Activated CD4-positive, alpha-beta T cell treated with anti-CD3 and anti-CD28 coated beads, Interleukin-2, amount 10 ng/mL, durations not matched to agents 7 days and 5 days (primary cell): ENCODE data around the gene ANKRD36C. TPM values are rescaled to one million over a fixed set of nuclear protein-coding genes. Genes with fewer than 3 reads are reported as not detected.
"Not testable (repeated sequence)": the region's sequence is repeated elsewhere in the genome, so short reads cannot be mapped to it uniquely, and the experiment has no call there.

ENCODE experiments used
- CTCF ChIA-PET: fragments of 350-600 bp; sonication (Branson Sonifier 250); formaldehyde crosslinking; loops from one replicate; lab custom pipeline; 2021; ENCODE audit warnings: antibody characterized with exemption; lab: Charles Lee
- POLR2A ChIA-PET: fragments of 350-600 bp; sonication (Branson Sonifier 250); formaldehyde crosslinking; loops from one replicate; lab custom pipeline; 2021; ENCODE audit warnings: antibody characterized with exemption; lab: Charles Lee
- DNase-seq: peaks from one replicate; pipeline ENCODE4 v3.0.0-alpha.2; 2020
- H3K27ac Mint-ChIP-seq: one replicate; pipeline ENCODE4 v1.8.0; 2021; ENCODE audit warnings: mild to moderate bottlenecking, moderate library complexity, mixed read lengths
- H3K27me3 Mint-ChIP-seq: one replicate; pipeline ENCODE4 v1.8.0; 2021; ENCODE audit warnings: mixed read lengths
- H3K36me3 Mint-ChIP-seq: one replicate; pipeline ENCODE4 v1.8.0; 2021; ENCODE audit warnings: low read depth, mixed read lengths
- H3K4me1 Mint-ChIP-seq: one replicate; pipeline ENCODE4 v1.8.0; 2021; ENCODE audit warnings: mixed read lengths
- H3K4me3 Mint-ChIP-seq: one replicate; pipeline ENCODE4 v1.8.0; 2021; ENCODE audit warnings: mild to moderate bottlenecking, moderate library complexity, mixed read lengths
- H3K9me3 Mint-ChIP-seq: one replicate; pipeline ENCODE4 v1.8.0; 2021; ENCODE audit warnings: mixed read lengths
- total RNA-seq, 2 experiments: library from RNA; stranded (reverse); gene quantifications; one replicate each; pipeline ENCODE4 v1.2.3, GENCODE V29; 2021

The ANKRD36C gene
- total RNA-seq, 2 experiments from 2014 or later = 76.0 to 81.1 TPM

DNA sequence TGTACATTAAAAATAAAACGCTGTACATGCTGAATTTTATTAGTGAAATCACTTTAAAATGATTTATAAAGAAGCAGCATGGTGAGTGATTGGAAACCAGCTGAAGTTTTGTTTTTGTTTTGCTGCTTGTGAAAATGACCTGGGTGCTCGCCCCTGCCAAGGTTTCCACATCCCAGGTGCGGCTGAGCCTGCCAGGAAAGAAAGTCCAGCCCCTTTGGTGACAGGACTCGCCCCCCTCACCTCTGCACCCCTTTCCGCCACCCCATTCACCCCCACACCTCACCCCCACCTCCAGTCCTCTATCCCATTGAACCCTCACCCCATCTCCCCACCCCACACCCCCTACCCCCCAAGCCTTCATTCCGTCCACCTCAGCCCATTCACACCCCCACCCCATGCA is 740 bp downstream of the ANKRD36C start:
- POLR2A ChIA-PET, H3K36me3 Mint-ChIP-seq, H3K4me1 Mint-ChIP-seq, H3K9me3 Mint-ChIP-seq, DNase-seq: not testable (repeated sequence)
- Mint-ChIP-seq H3K27me3 (peaks cover 17% of the 10 kb centered on the region), H3K27ac (peak overlapping the region; percentile 31), H3K4me3 (peak overlapping the region; percentile 66)
- CTCF ChIA-PET = interaction anchor here (2.3 kb wide), 1 partner anchor 126 kb away, joined by 9 read pairs; no protein-coding TSS in a partner anchor

- H3K9me3 Mint-ChIP-seq, POLR2A ChIA-PET, DNase-seq, CTCF ChIA-PET, H3K4me3 Mint-ChIP-seq, H3K27me3 Mint-ChIP-seq, H3K4me1 Mint-ChIP-seq, H3K27ac Mint-ChIP-seq: not testable (repeated sequence)
- peaks cover 18% of the 10 kb centered on the region for H3K36me3 Mint-ChIP-seq
Measured at GRCh38 chr2:95951662-95952061, 40.0 kb downstream of the ANKRD36C start.

- H3K9me3 Mint-ChIP-seq = peaks cover 11% of the 10 kb centered on the region
- H3K4me3 Mint-ChIP-seq, CTCF ChIA-PET, POLR2A ChIA-PET, H3K27me3 Mint-ChIP-seq, H3K4me1 Mint-ChIP-seq, DNase-seq, H3K27ac Mint-ChIP-seq: not testable (repeated sequence)
- peaks cover 11% of the 10 kb centered on the region for H3K36me3 Mint-ChIP-seq
Measured at GRCh38 chr2:95948039-95948438, 43.6 kb downstream of the ANKRD36C start.

- H3K27ac Mint-ChIP-seq, CTCF ChIA-PET, H3K4me3 Mint-ChIP-seq, H3K36me3 Mint-ChIP-seq, H3K4me1 Mint-ChIP-seq, H3K9me3 Mint-ChIP-seq, DNase-seq, H3K27me3 Mint-ChIP-seq, POLR2A ChIA-PET: not testable (repeated sequence)
Measured at GRCh38 chr2:95939947-95940346, 51.7 kb downstream of the ANKRD36C start.

GRCh38 chr2:95930740-95931139 is 60.9 kb downstream of the ANKRD36C start:
- POLR2A ChIA-PET, H3K9me3 Mint-ChIP-seq, H3K4me3 Mint-ChIP-seq, DNase-seq, H3K27ac Mint-ChIP-seq, H3K4me1 Mint-ChIP-seq, CTCF ChIA-PET, H3K27me3 Mint-ChIP-seq: not testable (repeated sequence)
- peaks cover 36% of the 10 kb centered on the region for H3K36me3 Mint-ChIP-seq

GRCh38 chr2:95917007-95917406 is 74.6 kb downstream of the ANKRD36C start:
- H3K27ac Mint-ChIP-seq, DNase-seq, H3K27me3 Mint-ChIP-seq, POLR2A ChIA-PET, H3K4me1 Mint-ChIP-seq, H3K9me3 Mint-ChIP-seq, CTCF ChIA-PET, H3K4me3 Mint-ChIP-seq: not testable (repeated sequence)
- H3K36me3 Mint-ChIP-seq = peaks cover 53% of the 10 kb centered on the region

- H3K9me3 Mint-ChIP-seq, DNase-seq, POLR2A ChIA-PET, H3K27ac Mint-ChIP-seq, CTCF ChIA-PET, H3K4me1 Mint-ChIP-seq, H3K4me3 Mint-ChIP-seq, H3K27me3 Mint-ChIP-seq: not testable (repeated sequence)
- H3K36me3 Mint-ChIP-seq = peaks cover 58% of the 10 kb centered on the region
Measured at GRCh38 chr2:95915131-95915530, 76.5 kb downstream of the ANKRD36C start.

GRCh38 chr2:95911431-95911830 is 80.2 kb downstream of the ANKRD36C start:
- H3K4me1 Mint-ChIP-seq, H3K27ac Mint-ChIP-seq, H3K27me3 Mint-ChIP-seq, H3K9me3 Mint-ChIP-seq, CTCF ChIA-PET, POLR2A ChIA-PET, H3K4me3 Mint-ChIP-seq, DNase-seq: not testable (repeated sequence)
- H3K36me3 Mint-ChIP-seq = peaks cover 40% of the 10 kb centered on the region

- H3K4me1 Mint-ChIP-seq, H3K27me3 Mint-ChIP-seq, DNase-seq, H3K9me3 Mint-ChIP-seq, H3K4me3 Mint-ChIP-seq, POLR2A ChIA-PET, H3K36me3 Mint-ChIP-seq, H3K27ac Mint-ChIP-seq, CTCF ChIA-PET: not testable (repeated sequence)
Measured at GRCh38 chr2:95894443-95894842, 97.2 kb downstream of the ANKRD36C start.

DNA sequence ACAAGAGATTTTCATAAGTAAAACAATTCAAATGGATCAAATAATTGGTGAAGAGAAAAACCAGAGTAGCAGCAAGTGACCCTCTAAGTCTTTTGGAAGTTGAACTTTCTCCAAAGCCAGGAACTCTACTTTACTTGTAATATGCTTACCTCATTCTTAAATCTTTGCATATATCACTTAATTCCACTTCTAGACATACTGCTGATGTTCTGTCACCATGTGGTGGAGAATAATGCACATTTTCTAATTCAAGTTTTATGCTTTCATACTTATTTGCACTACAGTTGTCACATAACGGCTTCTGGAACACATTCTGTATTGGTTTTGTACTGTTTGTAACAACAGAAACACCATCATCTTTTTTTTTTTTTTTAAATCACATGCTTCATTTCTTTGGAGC is 123.7 kb downstream of the ANKRD36C start:
- POLR2A ChIA-PET, CTCF ChIA-PET, H3K27me3 Mint-ChIP-seq, H3K4me1 Mint-ChIP-seq, H3K27ac Mint-ChIP-seq, H3K4me3 Mint-ChIP-seq, H3K9me3 Mint-ChIP-seq, DNase-seq: not testable (repeated sequence)
- peaks cover 24% of the 10 kb centered on the region for H3K36me3 Mint-ChIP-seq

DNA sequence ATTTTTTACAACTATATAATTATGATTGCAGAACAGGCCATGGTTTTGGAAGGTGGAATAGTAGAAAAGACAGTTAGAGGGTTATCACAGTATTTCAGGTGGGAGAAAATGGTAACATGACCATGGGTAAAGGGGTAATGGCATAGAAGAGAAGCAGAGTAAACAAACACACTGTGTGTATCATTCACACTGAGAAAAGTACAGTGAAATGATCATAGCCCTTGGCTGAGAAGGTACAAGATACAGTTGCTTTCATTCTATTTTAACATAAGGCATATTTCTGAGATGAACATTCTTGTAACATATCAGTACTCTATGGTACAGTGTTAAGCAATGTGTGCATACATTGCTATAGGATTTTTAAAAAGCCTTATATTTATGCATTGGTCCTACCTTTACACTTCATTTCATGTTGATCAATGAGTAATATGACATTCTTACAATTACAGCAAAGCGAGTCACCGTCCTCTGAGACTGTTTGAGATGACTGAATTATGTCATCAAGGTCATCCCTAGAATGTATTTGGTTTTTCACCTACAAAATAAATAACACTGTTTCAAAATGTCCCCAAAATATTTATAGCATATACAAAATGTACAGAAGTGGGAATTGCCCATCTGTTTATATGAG is 124.5 kb downstream of the ANKRD36C start:
- H3K4me3 Mint-ChIP-seq, H3K27me3 Mint-ChIP-seq, CTCF ChIA-PET, H3K4me1 Mint-ChIP-seq, H3K9me3 Mint-ChIP-seq, DNase-seq, POLR2A ChIA-PET, H3K27ac Mint-ChIP-seq: not testable (repeated sequence)
- peaks cover 24% of the 10 kb centered on the region for H3K36me3 Mint-ChIP-seq

GRCh38 chr2:95862121-95862520 is 129.5 kb downstream of the ANKRD36C start:
- H3K4me1 Mint-ChIP-seq, H3K4me3 Mint-ChIP-seq, POLR2A ChIA-PET, H3K27ac Mint-ChIP-seq, CTCF ChIA-PET, H3K27me3 Mint-ChIP-seq, H3K9me3 Mint-ChIP-seq, DNase-seq: not testable (repeated sequence)
- peaks cover 19% of the 10 kb centered on the region for H3K36me3 Mint-ChIP-seq

- no peaks in the 10 kb centered on the region for H3K27me3 Mint-ChIP-seq
- no peak for DNase-seq
- H3K4me3 Mint-ChIP-seq = no peak overlapping the region
- H3K27ac Mint-ChIP-seq = no peak overlapping the region
- ChIA-PET CTCF (no interaction called here), POLR2A (no interaction called here)
- no peaks in the 10 kb centered on the region for H3K4me1 Mint-ChIP-seq
- H3K36me3 Mint-ChIP-seq = peaks cover 55% of the 10 kb centered on the region
- peaks cover 11% of the 10 kb centered on the region for H3K9me3 Mint-ChIP-seq
Measured at GRCh38 chr2:95836151-95836550, 155.5 kb downstream of the ANKRD36C start.
